Astrocyte (in vitro differentiated cells and primary cell): ENCODE results near the gene NT5C1B.

Source experiments
- EZH2 ChIP-seq: IDR thresholded peaks from 2 replicates; pipeline ENCODE4 v1.6.1; 2012; ENCODE audit warnings: mild to moderate bottlenecking, low read length, inconsistent platforms; ENCODE audit not compliant: insufficient read depth
- TF ChIP-seq, protein P1 (sequence below): IDR thresholded peaks from 2 replicates; pipeline ENCODE4 v1.5.1; 2011; ENCODE audit warnings: low read depth, mild to moderate bottlenecking, inconsistent platforms, low read length, moderate library complexity; ENCODE audit not compliant: insufficient read depth

DNA sequence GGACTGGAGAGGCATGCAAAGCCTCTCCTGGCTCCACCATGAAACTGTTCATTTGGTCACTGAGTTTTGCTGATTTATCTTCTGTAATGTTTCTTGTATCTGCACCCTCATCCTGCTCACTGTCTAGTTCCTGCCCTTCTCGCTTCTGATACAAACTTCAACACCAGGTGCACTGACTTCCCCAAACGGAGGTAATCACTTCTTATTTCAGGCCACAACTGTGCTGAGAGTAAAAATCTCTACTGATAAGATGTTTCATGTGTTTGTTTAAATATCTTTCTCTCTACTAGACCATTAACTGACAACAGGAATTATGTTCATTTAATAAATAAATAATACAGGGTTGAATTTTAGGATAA is 10.9 kb upstream of the NT5C1B start:
- TF ChIP-seq, protein P1, sequence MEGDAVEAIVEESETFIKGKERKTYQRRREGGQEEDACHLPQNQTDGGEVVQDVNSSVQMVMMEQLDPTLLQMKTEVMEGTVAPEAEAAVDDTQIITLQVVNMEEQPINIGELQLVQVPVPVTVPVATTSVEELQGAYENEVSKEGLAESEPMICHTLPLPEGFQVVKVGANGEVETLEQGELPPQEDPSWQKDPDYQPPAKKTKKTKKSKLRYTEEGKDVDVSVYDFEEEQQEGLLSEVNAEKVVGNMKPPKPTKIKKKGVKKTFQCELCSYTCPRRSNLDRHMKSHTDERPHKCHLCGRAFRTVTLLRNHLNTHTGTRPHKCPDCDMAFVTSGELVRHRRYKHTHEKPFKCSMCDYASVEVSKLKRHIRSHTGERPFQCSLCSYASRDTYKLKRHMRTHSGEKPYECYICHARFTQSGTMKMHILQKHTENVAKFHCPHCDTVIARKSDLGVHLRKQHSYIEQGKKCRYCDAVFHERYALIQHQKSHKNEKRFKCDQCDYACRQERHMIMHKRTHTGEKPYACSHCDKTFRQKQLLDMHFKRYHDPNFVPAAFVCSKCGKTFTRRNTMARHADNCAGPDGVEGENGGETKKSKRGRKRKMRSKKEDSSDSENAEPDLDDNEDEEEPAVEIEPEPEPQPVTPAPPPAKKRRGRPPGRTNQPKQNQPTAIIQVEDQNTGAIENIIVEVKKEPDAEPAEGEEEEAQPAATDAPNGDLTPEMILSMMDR = no peak
- no peak for TF ChIP-seq EZH2
